BLaER1 treated with 17β-estradiol and CSF1 and Interleukin-3, amounts not matched to agents 10 nM and 100 nM (cell line): ENCODE data around the gene TOMM6.
A peak's percentile ranks its signal among the peaks of the same experiment; 100 is the strongest.

Source experiments
- H3K27ac ChIP-seq, 11 experiments: shearing (Covaris generic); formaldehyde crosslinking; 2 replicates each; pipeline ENCODE4 v1.8.1; 2022
- H3K27me3 ChIP-seq, 11 experiments: shearing (Covaris generic); formaldehyde crosslinking; 2 replicates each; pipeline ENCODE4 v1.8.1; 2022
- H3K36me3 ChIP-seq, 11 experiments: shearing (Covaris generic); formaldehyde crosslinking; 2 replicates each; pipeline ENCODE4 v1.8.1; 2022
- H3K4me1 ChIP-seq, 10 experiments: shearing (Covaris generic); formaldehyde crosslinking; 2 replicates each; pipeline ENCODE4 v1.8.1; 2022
- H3K4me2 ChIP-seq, 11 experiments: shearing (Covaris generic); formaldehyde crosslinking; 2 replicates each; pipeline ENCODE4 v1.8.1; 2022
- H3K4me3 ChIP-seq, 10 experiments: shearing (Covaris generic); formaldehyde crosslinking; 2 replicates each; pipeline ENCODE4 v1.8.1; 2022
- H3K9ac ChIP-seq, 11 experiments: shearing (Covaris generic); formaldehyde crosslinking; 2 replicates each; pipeline ENCODE4 v1.8.1; 2022
- H3K9me3 ChIP-seq, 11 experiments: shearing (Covaris generic); formaldehyde crosslinking; replicated peaks in 1 of 11; 2 replicates each; pipeline ENCODE4 v1.8.1; 2022
- H4K20me1 ChIP-seq, 11 experiments: shearing (Covaris generic); formaldehyde crosslinking; 2 replicates each; pipeline ENCODE4 v1.8.1; 2022
- Cebpa-rat ChIP-seq, 11 experiments: shearing (Covaris generic); IDR thresholded peaks; 2 replicates each; pipeline ENCODE4 v1.8.1; 2022

Gene TOMM6

GRCh38 chr6:41779788-41780550 is 7.5 kb upstream of the TOMM6 start, which contains the start of gene FRS3:
TSS of gene FRS3 (minus strand) at chr6:41779900. CDS start at chr6:41776987, 2,913 bp downstream.
- Histone ChIP-seq H3K36me3 (peaks cover 5 to 19% (median 12%) of the 10 kb centered on the region in 11 experiments), H3K4me1 (peaks cover 42 to 61% (median 51%) of the 10 kb centered on the region in 10 experiments), H3K4me2 (peak within 1 kb of the TSS; percentile 96 to 100 (median 98)), H3K4me3 (peak within 1 kb of the TSS; percentile 67 to 79 (median 73)), H4K20me1 (peaks cover 0 to 11% (median 0%) of the 10 kb centered on the region in 11 experiments; a peak in 4 of 22 replicates), H3K27ac (peak within 1 kb of the TSS; percentile 37 to 75 (median 60); a peak in 19 of 22 replicates), H3K9me3 (no peaks in the 10 kb centered on the region), H3K27me3 (peaks cover 0 to 7% (median 0%) of the 10 kb centered on the region in 11 experiments; a peak in 3 of 22 replicates), H3K9ac (peak within 1 kb of the TSS; percentile 73 to 84 (median 82))
- TF ChIP-seq Cebpa-rat (IDR thresholded peaks at IDR 0.05): no peak

DNA sequence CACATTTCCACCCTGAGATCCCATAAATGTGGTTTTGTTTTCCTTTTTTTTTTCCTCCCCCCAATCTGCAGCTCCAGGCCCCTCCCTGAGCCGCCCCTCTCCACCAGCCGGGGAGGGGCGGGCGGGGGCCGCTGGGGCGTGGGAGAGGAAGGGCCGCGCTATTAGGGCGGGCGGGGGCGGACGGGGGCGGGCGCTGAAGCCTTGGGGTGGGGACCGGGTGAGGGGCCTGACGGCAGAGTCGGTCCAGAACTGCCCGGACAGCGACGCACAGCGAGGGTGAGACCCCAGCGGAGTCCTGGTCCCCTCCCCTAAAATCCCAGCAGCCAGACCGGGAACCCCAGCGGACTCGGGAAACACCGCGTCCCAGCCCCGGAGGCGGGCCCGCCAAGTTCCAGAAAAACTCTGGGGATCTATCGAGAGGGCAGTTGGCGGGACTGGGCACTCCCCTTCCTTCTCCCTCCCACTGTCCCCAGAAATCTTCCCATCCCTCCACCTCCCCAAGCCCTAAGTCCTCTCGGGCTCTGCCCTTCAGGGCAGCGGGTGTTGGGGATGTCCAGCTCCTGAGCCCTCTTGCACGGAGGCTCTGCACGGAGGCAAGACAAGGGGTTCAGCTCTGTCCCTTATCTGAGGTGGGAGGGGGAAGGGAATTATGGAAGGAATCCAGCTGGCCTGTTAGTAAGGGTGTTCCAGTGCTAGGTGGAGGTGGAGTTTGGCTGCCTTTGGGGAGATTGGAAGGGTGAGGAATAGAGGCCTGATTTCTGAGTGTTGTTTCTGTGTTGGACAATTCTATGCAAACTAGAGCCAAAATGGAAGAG is 6.7 kb upstream of the TOMM6 start, which contains the start of gene PRICKLE4:
TSS of gene PRICKLE4 (plus strand) at position 232 of the 815 bp plus-strand sequence. CDS start 2,692 bp downstream, outside the sequence.
- Histone ChIP-seq H3K9ac (peak within 1 kb of the TSS; percentile 73 to 84 (median 82)), H3K9me3 (no peaks in the 10 kb centered on the region), H3K4me1 (peaks cover 49 to 69% (median 59%) of the 10 kb centered on the region in 10 experiments), H3K27me3 (peaks cover 0 to 7% (median 0%) of the 10 kb centered on the region in 11 experiments; a peak in 3 of 22 replicates), H4K20me1 (peaks cover 0 to 12% (median 0%) of the 10 kb centered on the region in 11 experiments; a peak in 3 of 22 replicates), H3K4me3 (peak within 1 kb of the TSS; percentile 67 to 79 (median 73)), H3K4me2 (peak within 1 kb of the TSS; percentile 96 to 100 (median 98)), H3K27ac (peak within 1 kb of the TSS; percentile 37 to 75 (median 60); a peak in 19 of 22 replicates), H3K36me3 (peaks cover 0 to 11% (median 4%) of the 10 kb centered on the region in 11 experiments; a peak in 9 of 22 replicates)
- no peak for TF ChIP-seq Cebpa-rat (IDR thresholded peaks at IDR 0.05)

DNA sequence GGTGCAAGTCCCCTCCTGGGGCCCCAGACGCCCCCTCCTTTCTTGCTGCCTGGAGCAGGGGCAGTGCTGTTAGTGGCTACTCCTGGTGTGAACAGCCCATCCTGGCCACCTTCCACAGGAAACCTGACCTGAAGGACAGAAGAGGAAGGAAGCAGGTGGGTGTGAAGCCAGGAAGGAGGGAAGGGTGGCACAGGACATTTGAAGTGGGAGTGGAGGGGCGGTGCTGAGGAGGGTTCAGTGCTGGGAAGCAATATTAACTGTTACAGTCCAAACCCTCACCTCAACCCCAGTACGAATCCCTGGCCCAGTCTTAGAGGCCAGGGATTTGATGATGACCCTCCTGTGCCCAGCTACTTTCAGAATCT is 6.1 kb upstream of the TOMM6 start:
- peaks cover 0 to 7% (median 0%) of the 10 kb centered on the region in 11 experiments; a peak in 3 of 22 replicates for H3K27me3 ChIP-seq
- peaks cover 0 to 9% (median 4%) of the 10 kb centered on the region in 11 experiments; a peak in 7 of 22 replicates for H3K36me3 ChIP-seq
- peak overlapping the region; percentile 81 to 100 (median 97) for H3K4me2 ChIP-seq
- H3K4me1 ChIP-seq: peaks cover 54 to 72% (median 64%) of the 10 kb centered on the region in 10 experiments
- no peaks in the 10 kb centered on the region for H3K9me3 ChIP-seq
- no peak for TF ChIP-seq Cebpa-rat (IDR thresholded peaks at IDR 0.05)
- peak overlapping the region in 1 of 11 experiments; percentile 25; a peak in 1 of 22 replicates for H3K27ac ChIP-seq
- H4K20me1 ChIP-seq: peaks cover 0 to 17% (median 0%) of the 10 kb centered on the region in 11 experiments; a peak in 3 of 22 replicates
- peak overlapping the region; percentile 67 to 79 (median 73); a peak in 18 of 20 replicates for H3K4me3 ChIP-seq
- peak overlapping the region in 9 of 11 experiments; percentile 45 to 82 (median 67); a peak in 11 of 22 replicates for H3K9ac ChIP-seq

DNA sequence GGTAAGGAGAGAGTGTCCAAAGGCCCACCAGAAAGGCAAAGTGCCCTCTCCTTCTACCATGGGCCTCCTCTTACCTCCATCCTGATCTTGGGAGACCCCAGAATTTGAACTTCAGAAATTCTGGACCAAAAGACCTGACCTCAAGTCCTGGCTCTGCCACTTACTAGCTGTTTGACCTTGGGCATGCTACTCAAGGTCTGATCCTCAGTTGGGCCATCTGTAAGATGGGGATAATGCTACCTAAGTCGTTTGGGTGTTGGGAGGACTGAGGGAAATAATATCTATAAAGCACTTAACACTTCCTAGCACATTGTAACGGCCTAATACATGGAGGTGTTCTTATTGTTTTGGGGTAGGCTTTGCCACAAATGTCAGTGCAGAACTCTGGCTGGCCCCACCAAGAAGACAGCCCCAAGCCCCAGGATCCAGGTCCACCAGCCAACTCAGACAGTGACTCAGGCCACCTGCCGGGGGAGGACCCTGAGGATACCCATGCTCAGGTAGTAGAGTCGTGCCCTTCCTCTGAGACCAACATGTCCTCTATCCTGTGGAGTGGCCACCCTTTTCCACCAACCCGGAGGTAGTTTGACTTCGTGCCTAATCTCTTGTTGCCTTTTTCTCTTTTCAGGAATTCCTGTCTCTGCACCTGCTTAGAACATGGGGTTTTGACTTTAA is 4.3 kb upstream of the TOMM6 start:
- no peaks in the 10 kb centered on the region for H3K36me3 ChIP-seq
- H4K20me1 ChIP-seq: peaks cover 0 to 17% (median 0%) of the 10 kb centered on the region in 11 experiments; a peak in 3 of 22 replicates
- peaks cover 43 to 53% (median 47%) of the 10 kb centered on the region in 10 experiments for H3K4me1 ChIP-seq
- TF ChIP-seq Cebpa-rat (IDR thresholded peaks at IDR 0.05): no peak
- no peak overlapping the region for H3K27ac ChIP-seq
- H3K9ac ChIP-seq: 0 out of 22 replicates have a peak overlapping the region, but pooled peaks of 1 of the 11 experiments have one; percentile 14
- no peaks in the 10 kb centered on the region for H3K9me3 ChIP-seq
- H3K27me3 ChIP-seq: peaks cover 0 to 7% (median 0%) of the 10 kb centered on the region in 11 experiments; a peak in 3 of 22 replicates
- H3K4me2 ChIP-seq: no peak overlapping the region
- H3K4me3 ChIP-seq: no peak overlapping the region

DNA sequence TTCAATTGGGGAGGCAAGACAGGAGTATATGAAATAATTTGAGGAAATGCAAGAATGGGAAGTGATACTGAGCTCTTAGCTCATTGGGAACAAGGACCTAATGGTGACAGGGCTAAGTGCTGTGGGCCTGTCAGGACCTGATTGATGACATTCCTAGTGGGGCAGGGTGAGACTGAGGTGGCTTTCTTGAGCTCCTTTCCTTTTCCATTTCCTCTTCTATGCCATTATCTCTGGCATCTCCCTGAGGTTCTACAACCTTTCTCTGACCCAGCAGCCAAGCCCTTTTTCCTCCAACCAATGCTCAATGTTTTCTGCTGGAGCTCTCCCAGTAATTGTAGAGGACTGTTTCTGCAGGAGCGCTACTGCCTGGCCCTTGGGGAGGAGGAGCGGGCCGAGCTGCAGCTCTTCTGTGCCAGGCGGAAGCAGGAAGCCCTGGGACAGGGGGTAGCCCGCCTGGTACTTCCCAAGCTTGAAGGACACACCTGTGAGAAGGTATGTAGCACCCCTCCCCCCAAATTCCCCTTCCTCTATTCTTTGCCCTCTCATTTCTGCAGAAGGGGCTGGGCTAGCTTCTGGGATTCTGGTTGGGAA is 2.8 kb upstream of the TOMM6 start:
- Histone ChIP-seq H3K4me1 (peaks cover 47 to 56% (median 52%) of the 10 kb centered on the region in 10 experiments), H3K4me3 (no peak overlapping the region), H3K27me3 (peaks cover 0 to 7% (median 0%) of the 10 kb centered on the region in 11 experiments; a peak in 3 of 22 replicates), H3K9me3 (no peaks in the 10 kb centered on the region), H3K4me2 (peak overlapping the region in 10 of 11 experiments; percentile 8 to 99 (median 97); a peak in 19 of 22 replicates), H3K9ac (no peak overlapping the region; a peak in 1 of 22 replicates), H4K20me1 (peaks cover 0 to 17% (median 8%) of the 10 kb centered on the region in 11 experiments; a peak in 12 of 22 replicates), H3K27ac (no peak overlapping the region; a peak in 1 of 22 replicates), H3K36me3 (peaks cover 6 to 14% (median 11%) of the 10 kb centered on the region in 11 experiments; a peak in 21 of 22 replicates)
- no peak for TF ChIP-seq Cebpa-rat (IDR thresholded peaks at IDR 0.05)

- Histone ChIP-seq H3K27ac (no peak overlapping the region), H3K4me3 (no peak overlapping the region), H4K20me1 (peaks cover 0 to 17% (median 8%) of the 10 kb centered on the region in 11 experiments; a peak in 12 of 22 replicates), H3K4me1 (peaks cover 50 to 62% (median 57%) of the 10 kb centered on the region in 10 experiments), H3K9ac (peak overlapping the region in 4 of 11 experiments; percentile 93 to 99 (median 99); a peak in 4 of 22 replicates), H3K27me3 (peaks cover 0 to 7% (median 0%) of the 10 kb centered on the region in 11 experiments; a peak in 3 of 22 replicates), H3K4me2 (peak overlapping the region; percentile 93 to 99 (median 98); a peak in 21 of 22 replicates), H3K36me3 (peaks cover 10 to 19% (median 17%) of the 10 kb centered on the region in 11 experiments; a peak in 21 of 22 replicates), H3K9me3 (no peaks in the 10 kb centered on the region)
- no peak for TF ChIP-seq Cebpa-rat (IDR thresholded peaks at IDR 0.05)
These were observed 2.2 kb upstream of the TOMM6 start for GRCh38 chr6:41785254-41785653.

- peak overlapping the region in 10 of 11 experiments; percentile 82 to 98 (median 95); a peak in 20 of 22 replicates for H3K27ac ChIP-seq
- peak overlapping the region; percentile 89 to 99 (median 96) for H3K9ac ChIP-seq
- H3K27me3 ChIP-seq: peaks cover 0 to 5% (median 0%) of the 10 kb centered on the region in 11 experiments; a peak in 3 of 22 replicates
- peak overlapping the region; percentile 84 to 99 (median 96) for H3K4me3 ChIP-seq
- peak overlapping the region; percentile 93 to 99 (median 98) for H3K4me2 ChIP-seq
- H4K20me1 ChIP-seq: peaks cover 0 to 20% (median 8%) of the 10 kb centered on the region in 11 experiments; a peak in 12 of 22 replicates
- H3K9me3 ChIP-seq: no peaks in the 10 kb centered on the region
- H3K4me1 ChIP-seq: peaks cover 50 to 64% (median 55%) of the 10 kb centered on the region in 10 experiments
- peaks cover 16 to 26% (median 23%) of the 10 kb centered on the region in 11 experiments for H3K36me3 ChIP-seq
- no peak for TF ChIP-seq Cebpa-rat (IDR thresholded peaks at IDR 0.05)
These were observed 1.6 kb upstream of the TOMM6 start for GRCh38 chr6:41785689-41786450.
